ENCODE measurements around the gene AKAIN1. TPM values are rescaled to one million over a fixed set of nuclear protein-coding genes. Genes with fewer than 3 reads are reported as not detected.

The AKAIN1 gene
- not detected for total RNA-seq (2021; ENCODE audit: unreplicated experiment)
- not detected in 2 replicates for polyA plus RNA-seq (2012)
- not detected for Bru-seq, nascent RNA
- BruChase-seq, experiment 1, labeled RNA remaining after a 6-hour chase: not detected
- BruChase-seq, experiment 2, labeled RNA remaining after a 2-hour chase: not detected
- long read RNA-seq: 0 reads

GRCh38 chr18:5197032-5197434 lies at the start of gene AKAIN1:
TSS of gene AKAIN1 (minus strand) at chr18:5197257. CDS start at chr18:5197053, 204 bp downstream.
- Histone ChIP-seq H3K36me3 (ENCODE audit: control insufficient read depth in 1 of 2, insufficient read depth in 2 of 2, low read length in 2 of 2) (no peaks in the 10 kb centered on the region), H3K79me2 (ENCODE audit: insufficient read depth, low read length) (no peaks in the 10 kb centered on the region), H3K9me3 (ENCODE audit: control insufficient read depth in 1 of 2, insufficient read depth in 1 of 2, low read depth in 1 of 2, low read length in 2 of 2) (peaks cover 3 to 6% of the 10 kb centered on the region in 2 experiments; a peak in 2 of 4 replicates), H3K27me3 (ENCODE audit: insufficient read depth, low read length) (no peaks in the 10 kb centered on the region), H4K20me1 (ENCODE audit: insufficient read depth) (no peaks in the 10 kb centered on the region), H3K9me2 (ENCODE audit: insufficient read depth) (no peaks in the 10 kb centered on the region), H3K4me3 (replicated peaks in 1 of 2; ENCODE audit: low read depth in 1 of 2, low read length in 2 of 2) (no peak within 1 kb of the TSS), H3K4me2 (ENCODE audit: low read length) (no peak within 1 kb of the TSS), H3K4me1 (ENCODE audit: control insufficient read depth in 1 of 2, insufficient read depth in 2 of 2, low read length in 2 of 2) (no peaks in the 10 kb centered on the region), H2AFZ (ENCODE audit: low read depth, low read length, poor library complexity, severe bottlenecking) (no peak within 1 kb of the TSS), H3K27ac (ENCODE audit: low read depth, low read length) (no peak within 1 kb of the TSS), H3K9ac (ENCODE audit: low read length) (no peak within 1 kb of the TSS)
- CTCF ChIA-PET: no interaction called here
- POLR2A ChIA-PET: no interaction called here
- RAD21 ChIA-PET (ENCODE audit: low non-redundant PET in 1 of 2, low total read pairs in 2 of 2, uncharacterized antibody in 2 of 2, unreplicated experiment in 2 of 2): no interaction called here
- intact Hi-C loops (cut with micrococcal nuclease): no loop called here
- TF ChIP-seq YY1 (IDR thresholded peaks at IDR 0.05; ENCODE audit: extremely low read depth, insufficient replicate concordance, low read depth, low read length) (no peak), CTCF (IDR thresholded peaks at IDR 0.05 in 2 of 3, conservative IDR thresholded peaks at IDR 0.05 in 1 of 3; ENCODE audit: borderline replicate concordance in 1 of 3, insufficient read depth in 1 of 3, low read depth in 2 of 3, low read length in 2 of 3) (no peak), ELF1 (IDR thresholded peaks at IDR 0.05; ENCODE audit: borderline replicate concordance, low read depth) (no peak), POLR2AphosphoS5 (IDR thresholded peaks at IDR 0.05; ENCODE audit: low read depth, low read length) (no peak)
- ATAC-seq (no peak), DNase-seq (ENCODE audit: low read depth, low spot score) (no peak)
- no TSS peak for BruUV-seq (replicated peaks)

GRCh38 chr18:5244941-5245340 lies 47.9 kb upstream of the AKAIN1 start:
- Histone ChIP-seq H3K4me3 (replicated peaks in 1 of 2; ENCODE audit: low read depth in 1 of 2, low read length in 2 of 2) (no peak overlapping the region), H3K4me1 (ENCODE audit: control insufficient read depth in 1 of 2, insufficient read depth in 2 of 2, low read length in 2 of 2) (no peaks in the 10 kb centered on the region), H3K79me2 (ENCODE audit: insufficient read depth, low read length) (no peaks in the 10 kb centered on the region), H3K9me2 (ENCODE audit: insufficient read depth) (no peaks in the 10 kb centered on the region), H3K4me2 (ENCODE audit: low read length) (no peak overlapping the region), H4K20me1 (ENCODE audit: insufficient read depth) (no peaks in the 10 kb centered on the region; the same call in 1 of the 2 replicates), H3K27me3 (ENCODE audit: insufficient read depth, low read length) (no peaks in the 10 kb centered on the region), H2AFZ (ENCODE audit: low read depth, low read length, poor library complexity, severe bottlenecking) (no peak overlapping the region), H3K9ac (ENCODE audit: low read length) (no peak overlapping the region), H3K9me3 (ENCODE audit: control insufficient read depth in 1 of 2, insufficient read depth in 1 of 2, low read depth in 1 of 2, low read length in 2 of 2) (no peaks in the 10 kb centered on the region; a peak in 1 of 4 replicates), H3K36me3 (ENCODE audit: control insufficient read depth in 1 of 2, insufficient read depth in 2 of 2, low read length in 2 of 2) (no peaks in the 10 kb centered on the region), H3K27ac (ENCODE audit: low read depth, low read length) (no peak overlapping the region)
- no peak for ATAC-seq
- ChIA-PET RAD21 (ENCODE audit: low non-redundant PET in 1 of 2, low total read pairs in 2 of 2, uncharacterized antibody in 2 of 2, unreplicated experiment in 2 of 2) (no interaction called here), POLR2A (no interaction called here), CTCF (no interaction called here)
- BruUV-seq (replicated peaks): no TSS peak
- intact Hi-C loops (cut with micrococcal nuclease): no loop called here
- no peak for DNase-seq (ENCODE audit: low read depth, low spot score)
- TF ChIP-seq, protein P1, sequence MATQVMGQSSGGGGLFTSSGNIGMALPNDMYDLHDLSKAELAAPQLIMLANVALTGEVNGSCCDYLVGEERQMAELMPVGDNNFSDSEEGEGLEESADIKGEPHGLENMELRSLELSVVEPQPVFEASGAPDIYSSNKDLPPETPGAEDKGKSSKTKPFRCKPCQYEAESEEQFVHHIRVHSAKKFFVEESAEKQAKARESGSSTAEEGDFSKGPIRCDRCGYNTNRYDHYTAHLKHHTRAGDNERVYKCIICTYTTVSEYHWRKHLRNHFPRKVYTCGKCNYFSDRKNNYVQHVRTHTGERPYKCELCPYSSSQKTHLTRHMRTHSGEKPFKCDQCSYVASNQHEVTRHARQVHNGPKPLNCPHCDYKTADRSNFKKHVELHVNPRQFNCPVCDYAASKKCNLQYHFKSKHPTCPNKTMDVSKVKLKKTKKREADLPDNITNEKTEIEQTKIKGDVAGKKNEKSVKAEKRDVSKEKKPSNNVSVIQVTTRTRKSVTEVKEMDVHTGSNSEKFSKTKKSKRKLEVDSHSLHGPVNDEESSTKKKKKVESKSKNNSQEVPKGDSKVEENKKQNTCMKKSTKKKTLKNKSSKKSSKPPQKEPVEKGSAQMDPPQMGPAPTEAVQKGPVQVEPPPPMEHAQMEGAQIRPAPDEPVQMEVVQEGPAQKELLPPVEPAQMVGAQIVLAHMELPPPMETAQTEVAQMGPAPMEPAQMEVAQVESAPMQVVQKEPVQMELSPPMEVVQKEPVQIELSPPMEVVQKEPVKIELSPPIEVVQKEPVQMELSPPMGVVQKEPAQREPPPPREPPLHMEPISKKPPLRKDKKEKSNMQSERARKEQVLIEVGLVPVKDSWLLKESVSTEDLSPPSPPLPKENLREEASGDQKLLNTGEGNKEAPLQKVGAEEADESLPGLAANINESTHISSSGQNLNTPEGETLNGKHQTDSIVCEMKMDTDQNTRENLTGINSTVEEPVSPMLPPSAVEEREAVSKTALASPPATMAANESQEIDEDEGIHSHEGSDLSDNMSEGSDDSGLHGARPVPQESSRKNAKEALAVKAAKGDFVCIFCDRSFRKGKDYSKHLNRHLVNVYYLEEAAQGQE (IDR thresholded peaks at IDR 0.05; ENCODE audit: low read depth): no peak
- TF ChIP-seq CEBPB (IDR thresholded peaks at IDR 0.05; ENCODE audit: low read depth) (no peak), ELF1 (IDR thresholded peaks at IDR 0.05; ENCODE audit: borderline replicate concordance, low read depth) (no peak)
